CD4-positive, alpha-beta T cell (primary cell): ENCODE measurements around the gene RPTOR. TPM values are rescaled to one million over a fixed set of nuclear protein-coding genes. Genes with fewer than 3 reads are reported as not detected.
A peak's percentile ranks its signal among the peaks of the same experiment; 100 is the strongest.

ENCODE experiments used
- ATAC-seq: fragments of 200-7000 bp; cut with Tn5 transposase; one replicate; pipeline ENCODE4 v1.10.0; 2022; ENCODE audit warnings: mild to moderate bottlenecking; ENCODE audit not compliant: poor library complexity
- CTCF ChIA-PET: fragments of 350-600 bp; sonication (Branson Sonifier 250); formaldehyde crosslinking; loops from one replicate; lab custom pipeline; 2021; ENCODE audit warnings: antibody characterized with exemption, inconsistent platforms; lab: Charles Lee
- POLR2A ChIA-PET: fragments of 350-600 bp; sonication (Branson Sonifier 250); formaldehyde crosslinking; loops from one replicate; lab custom pipeline; 2021; ENCODE audit warnings: antibody characterized with exemption, inconsistent platforms; lab: Charles Lee
- DNase-seq, 14 experiments: peaks; one replicate each; pipeline ENCODE4 v3.0.0-alpha.2; 2013 to 2020; ENCODE audit warnings: mixed read lengths in 2 of 14
- H3K27ac ChIP-seq, 2 donors: one replicate each; pipeline versions ENCODE4 v1.5.1 to v1.7.0; 2013; ENCODE audit warnings: low read length in 2 of 2, low read depth in 1 of 2, mild to moderate bottlenecking in 1 of 2
- H3K27me3 ChIP-seq, 2 experiments: 1 replicate in 1 of 2; 2 replicates in 1 of 2; pipeline versions ENCODE4 v1.6.1 to v1.7.0; 2013; ENCODE audit warnings: low read length in 2 of 2, control low read depth in 1 of 2, mild to moderate bottlenecking in 1 of 2, moderate library complexity in 1 of 2; ENCODE audit not compliant: insufficient read depth in 2 of 2, control insufficient read depth in 1 of 2
- H3K36me3 ChIP-seq: one replicate; pipeline ENCODE4 v1.6.1; 2013; ENCODE audit warnings: low read length, control low read depth; ENCODE audit not compliant: insufficient read depth
- H3K4me1 ChIP-seq: one replicate; pipeline ENCODE4 v1.6.1; 2013; ENCODE audit warnings: low read length, control low read depth; ENCODE audit not compliant: insufficient read depth
- H3K4me3 ChIP-seq: one replicate; pipeline ENCODE4 v1.5.1; 2013; ENCODE audit warnings: mild to moderate bottlenecking, low read length, moderate library complexity
- H3K9me3 ChIP-seq, 2 experiments: 1 replicate in 1 of 2; 2 replicates in 1 of 2; pipeline versions ENCODE4 v1.6.1 to v1.7.0; 2013; ENCODE audit warnings: low read length in 2 of 2, mild to moderate bottlenecking in 2 of 2, control low read depth in 1 of 2, moderate library complexity in 1 of 2; ENCODE audit not compliant: control insufficient read depth in 1 of 2, insufficient read depth in 1 of 2
- H3K27ac Mint-ChIP-seq: one replicate; pipeline ENCODE4 v1.8.0; 2020; ENCODE audit warnings: mixed read lengths
- H3K27me3 Mint-ChIP-seq: one replicate; pipeline ENCODE4 v1.8.0; 2021; ENCODE audit warnings: mixed read lengths
- H3K36me3 Mint-ChIP-seq: one replicate; pipeline ENCODE4 v1.8.0; 2021; ENCODE audit warnings: low read depth, mixed read lengths
- H3K4me1 Mint-ChIP-seq: one replicate; pipeline ENCODE4 v1.8.0; 2021; ENCODE audit warnings: low read depth, mixed read lengths
- H3K4me3 Mint-ChIP-seq: one replicate; pipeline ENCODE4 v1.8.0; 2020; ENCODE audit warnings: mild to moderate bottlenecking, mixed read lengths
- H3K9me3 Mint-ChIP-seq: one replicate; pipeline ENCODE4 v1.8.0; 2020; ENCODE audit warnings: mixed read lengths
- CTCF ChIP-seq: fragments of 200-600 bp; IDR thresholded peaks from one replicate; pipeline ENCODE4 v1.8.0; 2022; ENCODE audit warnings: antibody characterized with exemption, mild to moderate bottlenecking
- intact Hi-C, 2 experiments: fragments of 100-400 bp; cut with DNase I in 1 of 2; cut with micrococcal nuclease in 1 of 2; formaldehyde crosslinking; loops; one replicate each; pipeline versions ENCODE4 v1.15.1 to v1.9.0; 2023 to 2025; cut with DNase I, micrococcal nuclease
- total RNA-seq, 174 experiments: library from RNA in 2 of 174; stranded (reverse) in 2 of 174; gene quantifications; one replicate each; pipeline ENCODE4 v1.2.3 and lab custom pipeline; 2021 to 2026

RPTOR gene
- total RNA-seq, 2 experiments from 2014 or later = 45.0 to 47.1 TPM

GRCh38 chr17:80817321-80817845 lies 272.7 kb downstream of the RPTOR start:
- peaks cover 22% of the 10 kb centered on the region for H3K36me3 Mint-ChIP-seq
- peaks cover 9% of the 10 kb centered on the region for H3K36me3 ChIP-seq
- CTCF ChIA-PET = no interaction called here

GRCh38 chr17:80817861-80818260 lies 273.2 kb downstream of the RPTOR start:
- Mint-ChIP-seq H3K9me3 (no peaks in the 10 kb centered on the region), H3K4me1 (peaks cover 57% of the 10 kb centered on the region), H3K27ac (no peak overlapping the region), H3K4me3 (no peak overlapping the region), H3K36me3 (peaks cover 27% of the 10 kb centered on the region), H3K27me3 (no peaks in the 10 kb centered on the region)
- Histone ChIP-seq H3K27me3 (no peaks in the 10 kb centered on the region), H3K4me1 (peaks cover 25% of the 10 kb centered on the region), H3K36me3 (peaks cover 12% of the 10 kb centered on the region), H3K9me3 (no peaks in the 10 kb centered on the region), H3K27ac (no peak overlapping the region), H3K4me3 (no peak overlapping the region)
- CTCF ChIA-PET = no interaction called here
- ATAC-seq = no peak
- intact Hi-C loops = no loop called here
- TF ChIP-seq CTCF = no peak
- POLR2A ChIA-PET = no interaction called here
- DNase-seq = peak in 1 of 14 experiments; percentile 29

More at GRCh38 chr17:80817321-80817845, 272.7 kb downstream of the RPTOR start:
- no peak for TF ChIP-seq CTCF
- no peak overlapping the region for H3K4me3 Mint-ChIP-seq
- intact Hi-C loops = no loop called here
- no peak for ATAC-seq
- POLR2A ChIA-PET = no interaction called here
- no peak overlapping the region for H3K27ac ChIP-seq
- peaks cover 30% of the 10 kb centered on the region for H3K4me1 ChIP-seq
- no peaks in the 10 kb centered on the region for H3K9me3 ChIP-seq
- peaks cover 58% of the 10 kb centered on the region for H3K4me1 Mint-ChIP-seq
- no peaks in the 10 kb centered on the region for H3K27me3 ChIP-seq
- H3K27ac Mint-ChIP-seq = no peak overlapping the region
- no peaks in the 10 kb centered on the region for H3K27me3 Mint-ChIP-seq
- no peak overlapping the region for H3K4me3 ChIP-seq
- DNase-seq = peak in 1 of 14 experiments; percentile 12
- H3K9me3 Mint-ChIP-seq = no peaks in the 10 kb centered on the region

- Histone ChIP-seq H3K27ac (no peak overlapping the region), H3K4me1 (peaks cover 21% of the 10 kb centered on the region), H3K36me3 (peaks cover 18% of the 10 kb centered on the region), H3K4me3 (no peak overlapping the region), H3K9me3 (no peaks in the 10 kb centered on the region), H3K27me3 (no peaks in the 10 kb centered on the region)
- TF ChIP-seq CTCF = no peak
- Mint-ChIP-seq H3K4me1 (peaks cover 50% of the 10 kb centered on the region), H3K4me3 (no peak overlapping the region), H3K27me3 (no peaks in the 10 kb centered on the region), H3K36me3 (peaks cover 35% of the 10 kb centered on the region), H3K27ac (peak overlapping the region; percentile 62), H3K9me3 (no peaks in the 10 kb centered on the region)
- CTCF ChIA-PET = no interaction called here
- POLR2A ChIA-PET = no interaction called here
- intact Hi-C loops = no loop called here
- DNase-seq (peak in 1 of 14 experiments; percentile 23), ATAC-seq (no peak)
These were observed 274.2 kb downstream of the RPTOR start for GRCh38 chr17:80818871-80819270.
